Measurements from ENCODE around the gene SLC25A10.
"Not testable (repeated sequence)": the region's sequence is repeated elsewhere in the genome, so short reads cannot be mapped to it uniquely, and the experiment has no call there.

The SLC25A10 gene

DNA sequence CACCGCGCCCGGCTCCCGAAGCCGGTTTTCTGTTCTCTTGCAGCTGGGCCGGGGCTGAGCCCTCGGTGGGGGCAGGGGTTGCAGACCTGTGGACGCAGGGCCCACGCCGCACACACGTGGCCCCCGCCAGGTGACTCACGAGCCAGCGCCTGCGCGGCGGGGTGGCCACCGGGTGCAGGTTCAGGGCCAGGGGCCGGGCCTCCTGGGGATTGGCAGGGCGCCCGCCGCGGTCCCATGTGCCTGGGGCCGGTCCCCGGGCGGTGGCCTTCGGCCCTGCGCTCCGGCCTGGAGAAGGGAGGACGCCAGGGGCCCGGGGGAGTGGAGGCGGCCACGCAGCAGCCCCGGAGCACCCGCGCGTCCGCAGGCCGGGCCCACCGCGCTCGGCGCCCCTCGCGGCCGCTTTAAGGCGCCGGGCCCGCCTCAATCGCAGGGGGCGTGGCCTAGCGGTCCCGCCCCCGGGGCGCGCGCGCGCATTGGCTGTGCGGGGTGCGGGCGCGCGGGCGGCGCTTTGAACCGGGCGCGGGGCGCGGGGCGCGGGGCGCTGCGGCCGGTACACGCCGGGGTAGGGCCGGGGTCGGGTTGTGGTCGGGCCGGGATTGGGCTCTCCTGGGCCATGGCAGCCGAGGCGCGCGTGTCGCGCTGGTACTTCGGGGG, at the start of gene SLC25A10:
TSS of gene SLC25A10 (plus strand) at position 471 of the 654 bp plus-strand sequence. CDS start at position 614, 143 bp downstream.
- peak; percentile 92 for DNase-seq (ENCODE audit: low spot score)

DNA sequence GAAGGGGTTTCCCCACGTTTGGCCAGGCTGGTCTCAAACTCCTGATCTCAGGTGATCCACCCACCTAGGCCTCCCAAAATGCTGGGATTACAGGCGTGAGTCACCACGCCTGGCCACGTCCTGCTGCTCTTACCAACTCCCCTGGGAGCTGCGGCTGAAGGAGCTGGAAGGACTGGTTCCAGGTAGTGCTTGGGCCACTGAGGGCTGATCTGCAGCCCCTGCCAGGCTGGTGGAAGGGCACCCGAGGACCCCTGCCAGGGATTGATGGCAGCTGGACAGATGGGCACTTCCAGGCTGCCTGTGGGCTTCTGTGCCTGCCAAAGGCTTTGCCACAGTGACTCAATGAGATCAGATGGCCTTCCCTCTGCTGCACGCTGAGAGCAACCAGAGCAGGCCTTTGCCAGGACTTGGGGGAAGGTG, 48.0 kb upstream of the SLC25A10 start:
- DNase-seq (ENCODE audit: low spot score) = no peak

DNA sequence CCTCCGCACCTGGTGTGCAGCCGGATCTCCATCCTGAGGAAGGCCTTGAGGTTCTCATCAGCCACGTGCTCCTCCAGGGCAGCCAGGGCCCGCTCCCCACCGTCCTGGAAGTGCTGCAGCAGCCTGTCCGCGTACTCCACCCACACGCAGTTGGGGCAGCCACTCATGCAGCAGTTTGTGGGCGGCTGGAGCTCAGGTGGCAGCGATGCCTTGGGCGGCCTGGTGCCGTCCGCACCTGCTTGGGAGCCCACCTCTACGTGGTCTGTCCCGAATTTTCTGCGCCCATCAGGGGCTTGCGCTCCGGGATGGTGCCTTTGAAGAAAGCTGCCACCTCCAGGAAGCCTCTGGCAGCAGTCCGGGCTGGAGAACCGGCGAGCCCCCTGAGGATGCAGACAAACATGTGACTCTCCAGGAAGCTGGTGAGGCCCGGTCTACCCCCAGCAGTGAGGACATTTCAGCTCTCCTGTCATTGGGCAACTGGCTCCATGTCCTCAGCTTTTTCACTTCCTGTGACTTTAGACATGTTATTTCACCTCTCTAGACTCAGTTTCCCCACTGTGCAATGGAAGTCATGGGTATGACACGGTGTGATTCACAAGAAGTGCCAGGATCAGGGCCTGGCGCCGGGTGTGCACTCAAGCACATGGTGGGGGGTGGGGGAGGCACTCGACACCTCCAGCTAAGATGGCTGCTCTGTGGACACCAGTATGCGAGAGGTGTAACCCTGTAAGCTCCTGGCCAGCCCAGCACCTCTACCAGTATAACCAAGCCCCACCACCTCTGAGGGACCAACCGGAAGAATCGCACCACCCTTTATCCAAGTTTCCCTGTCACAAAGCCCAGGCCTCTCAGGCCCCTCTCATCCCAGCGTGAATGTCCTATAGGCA, 46.6 kb upstream of the SLC25A10 start:
- DNase-seq (ENCODE audit: low spot score) = no peak

GRCh38 chr17:81666092-81666341, 46.1 kb upstream of the SLC25A10 start:
- DNase-seq (ENCODE audit: low spot score) = no peak

DNA sequence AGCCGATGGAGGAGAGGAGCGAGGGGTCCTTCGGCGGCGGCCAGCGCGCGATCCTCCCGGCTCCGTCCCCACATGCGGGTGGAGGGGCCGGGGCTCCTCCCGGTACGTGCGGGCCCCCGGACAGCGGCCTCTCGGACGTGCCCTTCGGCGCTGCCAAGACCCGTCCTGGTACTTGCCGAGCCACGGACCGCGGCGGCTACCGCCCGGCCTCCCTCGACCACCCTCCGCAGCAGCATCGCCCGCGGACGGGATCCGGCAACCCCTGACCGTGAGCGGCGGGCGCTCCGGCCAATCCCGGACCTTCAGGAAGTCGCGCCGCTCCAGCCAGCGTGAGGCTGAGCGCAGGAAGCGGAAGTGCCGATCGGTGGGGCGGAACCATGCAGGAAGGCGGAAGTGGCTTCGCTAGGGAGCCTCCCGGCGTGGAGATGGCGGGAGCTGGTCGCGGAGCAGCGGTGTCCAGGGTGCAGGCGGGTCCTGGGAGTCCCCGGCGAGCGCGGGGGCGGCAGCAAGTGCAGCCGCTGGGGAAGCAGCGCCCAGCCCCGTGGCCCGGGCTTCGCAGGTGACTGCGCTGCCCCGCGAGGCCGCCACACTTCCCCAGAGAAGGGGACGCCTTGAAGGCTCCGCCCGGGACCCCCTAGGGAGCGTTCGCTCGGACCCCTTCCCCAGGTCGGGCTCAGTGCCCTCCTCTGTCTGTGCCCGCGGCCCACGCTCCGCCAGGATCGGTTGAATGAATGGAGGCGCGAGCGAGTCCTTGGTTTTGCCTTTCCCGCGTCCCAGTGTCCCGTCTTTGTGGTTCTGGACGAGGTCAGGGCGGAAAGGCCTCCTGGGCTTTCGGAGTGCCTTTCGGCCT, 45.5 kb upstream of the SLC25A10 start, which contains the start of the genes CCDC137 and OXLD1:
TSS of gene CCDC137 (plus strand) at position 396 of the 850 bp plus-strand sequence. CDS start at position 426, 30 bp downstream.
TSS of gene OXLD1 (minus strand) at position 264 of the 850 bp plus-strand sequence. CDS start at position 236, 28 bp downstream.
- DNase-seq (ENCODE audit: low spot score) = peak; percentile 95

DNA sequence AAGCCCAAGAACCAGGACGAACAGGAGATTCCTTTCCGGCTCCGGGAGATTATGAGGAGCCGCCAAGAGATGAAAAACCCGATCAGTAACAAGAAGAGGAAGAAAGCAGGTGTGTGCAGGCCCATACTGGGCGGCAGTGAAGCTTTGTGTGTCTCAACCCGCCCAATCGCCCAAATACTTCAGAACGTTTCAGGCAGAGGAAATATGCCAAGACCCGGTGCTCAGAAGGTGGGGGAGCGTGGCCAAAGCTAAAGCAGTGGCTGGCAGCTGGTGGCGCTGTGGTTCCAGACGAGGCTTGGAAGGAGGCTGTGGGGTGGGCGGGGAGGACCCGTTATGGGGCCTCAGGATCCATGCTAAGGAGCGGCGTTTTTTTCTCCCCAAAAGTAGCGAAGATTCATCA, 44.3 kb upstream of the SLC25A10 start:
- DNase-seq (ENCODE audit: low spot score) = no peak

- DNase-seq (ENCODE audit: low spot score) = no peak
Observed at GRCh38 chr17:81672504-81672903, 39.6 kb upstream of the SLC25A10 start.

DNA sequence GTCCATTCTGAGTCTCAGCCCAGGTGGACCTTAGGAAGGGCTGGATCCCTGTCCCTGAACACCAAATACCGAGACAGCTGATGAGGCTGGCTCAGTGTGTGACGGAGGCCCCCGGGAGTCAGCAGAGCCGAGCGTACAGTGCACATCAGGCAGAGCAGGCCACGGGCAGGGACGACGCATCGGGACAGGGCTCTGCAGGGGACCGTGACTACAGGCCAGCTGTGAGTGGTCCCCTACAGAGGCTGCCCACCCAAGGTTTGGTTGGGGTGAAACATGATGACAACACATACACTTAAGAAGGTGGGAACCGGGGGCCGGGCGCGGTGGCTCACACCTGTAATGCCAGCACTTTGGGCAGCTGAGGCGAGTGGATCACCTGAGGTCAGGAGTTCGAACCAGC, 39.1 kb upstream of the SLC25A10 start:
- DNase-seq (ENCODE audit: low spot score) = no peak

DNA sequence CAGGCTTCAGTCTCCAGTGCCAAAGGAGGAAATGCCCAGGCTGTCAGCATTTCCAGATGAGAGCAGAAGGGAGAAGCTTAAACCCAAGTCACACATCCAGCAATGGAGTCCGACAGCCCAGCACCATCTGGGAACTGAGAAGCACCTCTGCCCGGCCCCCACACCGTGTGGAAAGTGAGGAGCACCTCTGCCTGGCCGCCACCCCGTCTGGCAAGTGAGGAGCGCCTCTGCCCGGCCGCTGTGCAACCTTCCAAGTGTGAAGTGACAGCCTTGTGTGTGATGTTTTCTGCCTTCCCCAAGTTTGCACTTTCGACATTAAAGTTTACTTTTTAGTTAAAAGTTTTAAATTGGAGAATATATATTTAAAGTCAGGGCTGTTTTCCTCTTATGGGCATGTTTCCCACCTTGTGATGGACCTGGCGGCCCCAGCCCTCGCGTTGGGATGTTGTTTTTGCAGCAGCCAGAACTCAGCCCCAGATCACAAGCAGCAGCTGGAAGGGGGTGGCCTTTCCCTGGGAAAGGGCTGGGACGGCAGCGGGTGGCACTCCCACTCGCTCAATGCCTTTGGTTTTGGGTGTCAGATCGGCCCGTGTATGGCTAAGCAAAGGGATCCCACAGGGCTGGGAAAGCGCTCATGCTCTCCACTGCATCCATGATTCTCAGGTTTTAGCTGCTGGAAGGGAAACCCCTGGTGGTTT, 38.4 kb upstream of the SLC25A10 start:
- no peak for DNase-seq (ENCODE audit: low spot score)

- DNase-seq (ENCODE audit: low spot score) = not testable (repeated sequence)
Observed at GRCh38 chr17:81675515-81676221, 36.4 kb upstream of the SLC25A10 start.

DNA sequence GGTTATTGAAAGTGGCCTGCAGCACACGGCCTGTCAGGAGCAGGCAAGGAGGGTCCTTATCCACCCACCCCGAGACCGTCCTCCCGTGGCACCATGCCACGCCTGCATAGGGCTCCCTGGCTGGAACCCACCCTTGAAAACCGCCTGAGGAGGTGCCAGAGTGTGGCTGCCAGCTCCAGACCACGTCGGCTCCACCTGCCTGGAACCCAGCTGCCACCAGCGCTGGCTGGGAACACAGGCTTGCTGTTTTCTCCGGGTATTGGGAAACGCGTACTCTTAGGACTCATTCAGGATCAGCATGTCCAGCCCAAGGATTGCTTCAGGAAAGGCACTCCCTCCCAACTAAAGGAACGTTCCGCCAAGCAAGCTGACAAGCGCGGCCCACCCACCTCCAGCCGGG, 35.2 kb upstream of the SLC25A10 start:
- no peak for DNase-seq (ENCODE audit: low spot score)

DNA sequence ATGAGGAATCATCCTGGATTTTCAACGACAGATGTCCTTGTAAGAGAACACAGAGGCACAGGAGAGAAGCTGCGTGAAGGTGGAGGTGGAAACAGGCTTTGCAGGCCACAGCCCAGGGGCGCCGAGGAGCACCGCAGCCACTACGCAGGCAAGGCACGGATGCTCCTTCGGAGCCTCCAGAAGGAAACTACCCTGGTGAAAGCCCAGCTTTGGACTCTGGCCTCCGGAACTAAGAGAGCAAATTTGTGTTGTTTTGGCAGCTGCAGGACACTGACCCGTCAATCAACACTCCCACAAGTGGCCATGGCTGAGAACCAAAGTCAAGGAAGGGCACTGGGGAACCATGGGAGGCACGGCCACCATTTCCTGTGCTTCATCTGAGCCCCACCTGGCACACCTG, 31.9 kb upstream of the SLC25A10 start:
- DNase-seq (ENCODE audit: low spot score) = no peak

DNA sequence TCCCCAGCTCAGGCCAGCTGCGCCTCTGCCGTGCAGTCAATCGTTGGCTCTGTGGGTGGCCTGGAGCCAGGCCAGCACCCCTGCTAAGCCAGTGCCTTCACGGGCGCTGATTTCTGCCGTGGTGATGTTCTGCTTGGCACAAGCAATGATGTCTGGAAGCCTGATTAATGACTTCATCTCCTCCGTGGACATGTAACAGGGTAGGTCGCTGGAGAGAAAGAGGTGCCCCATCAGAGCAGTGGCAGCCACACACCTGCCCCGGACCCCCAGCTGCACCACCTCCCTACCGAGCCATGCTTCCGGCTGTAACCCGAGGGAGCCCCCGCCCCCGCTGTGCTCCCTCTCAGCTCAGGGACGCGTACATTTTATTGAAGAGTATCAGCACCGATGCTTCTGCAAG, 30.4 kb upstream of the SLC25A10 start:
- DNase-seq (ENCODE audit: low spot score) = no peak

GRCh38 chr17:81682565-81683207, 29.4 kb upstream of the SLC25A10 start:
- DNase-seq (ENCODE audit: low spot score) = no peak

DNA sequence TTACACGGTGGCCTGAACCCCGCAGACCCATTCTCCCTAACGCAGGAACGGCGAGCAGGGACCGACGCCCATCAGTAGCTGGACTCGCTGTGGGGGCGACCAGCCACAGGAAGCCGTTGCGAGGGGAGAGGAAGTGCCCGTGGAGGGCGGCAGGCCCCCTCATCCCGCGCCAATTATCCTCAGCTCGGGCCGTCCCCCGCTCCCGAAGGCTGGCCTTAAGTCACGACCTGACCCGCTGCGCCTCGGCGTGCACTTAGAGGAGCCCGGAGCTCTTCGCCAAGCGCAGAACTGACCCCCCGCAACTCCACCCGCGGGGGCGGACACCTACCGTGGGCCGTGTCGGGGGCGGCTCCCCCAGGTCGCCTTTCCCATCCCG, 28.9 kb upstream of the SLC25A10 start:
- DNase-seq (ENCODE audit: low spot score) = no peak

DNA sequence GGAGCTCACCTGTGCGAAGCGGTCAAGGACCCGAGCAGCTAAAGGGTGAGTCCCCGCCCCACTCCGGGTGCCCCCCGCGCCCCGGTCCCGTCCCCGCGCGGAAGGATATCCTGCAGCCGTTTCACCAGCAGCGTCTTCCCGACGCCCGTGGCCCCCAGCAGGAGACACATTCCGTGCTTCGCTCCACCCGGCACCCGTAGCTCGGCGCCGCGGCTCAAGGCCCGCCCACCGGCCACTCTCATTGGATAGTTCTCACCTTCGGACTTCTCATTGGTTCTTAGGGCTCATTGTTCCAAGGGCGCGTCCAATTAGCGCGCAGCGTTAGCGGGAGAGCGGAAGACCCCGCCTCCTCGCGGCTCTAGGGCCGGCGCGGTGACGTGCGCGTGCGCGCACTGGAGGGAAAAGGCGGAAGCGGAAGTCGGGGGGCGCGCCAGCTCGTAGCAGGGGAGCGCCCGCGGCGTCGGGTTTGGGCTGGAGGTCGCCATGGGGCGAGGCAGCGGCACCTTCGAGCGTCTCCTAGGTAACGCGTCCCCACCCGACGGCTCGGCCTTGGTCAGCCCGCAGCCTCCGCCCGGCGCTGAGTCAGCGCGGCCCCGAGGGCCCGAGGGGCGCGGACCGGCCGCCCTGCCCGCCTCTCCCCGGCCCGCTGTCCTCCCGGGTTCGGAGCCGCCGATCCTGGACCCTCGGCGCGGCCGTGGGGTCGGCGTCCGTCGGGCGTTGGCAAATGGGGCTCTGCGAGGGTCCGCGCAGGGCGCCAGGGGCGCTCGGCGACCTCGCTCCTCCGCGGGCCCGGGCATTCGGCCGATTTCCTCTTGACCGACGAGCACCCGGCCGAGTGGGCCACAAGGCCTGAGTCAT, 28.3 kb upstream of the SLC25A10 start, which contains the start of the genes ARL16 and HGS:
TSS of gene ARL16 (minus strand) at position 214 of the 858 bp plus-strand sequence. CDS start at position 170, 44 bp downstream.
TSS of gene HGS (plus strand) at position 428 of the 858 bp plus-strand sequence. CDS start at position 484, 56 bp downstream.
- DNase-seq (ENCODE audit: low spot score) = peak; percentile 100

DNA sequence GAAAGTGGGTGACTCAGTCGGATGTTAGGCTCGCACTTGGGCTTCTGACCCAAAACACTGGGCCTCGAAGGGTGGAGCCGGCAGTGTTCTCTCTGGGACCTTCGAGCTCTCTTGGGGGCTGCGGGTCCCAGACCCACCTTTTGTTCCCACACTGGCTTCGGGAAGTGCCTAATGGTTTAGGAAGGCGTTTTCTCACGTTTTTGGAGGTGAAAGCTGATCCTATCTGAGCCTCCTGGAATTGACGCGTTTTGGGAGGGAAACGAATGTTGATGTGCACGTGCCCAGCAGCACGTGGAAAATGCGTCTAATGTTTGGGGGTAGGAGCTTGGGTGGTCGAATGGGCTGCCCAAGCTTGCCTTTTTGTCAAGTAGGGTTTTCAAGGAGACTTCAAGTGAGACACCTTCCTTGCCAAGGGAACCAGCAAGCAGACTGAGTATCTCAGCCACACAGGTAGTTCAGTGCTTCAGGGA, 27.6 kb upstream of the SLC25A10 start:
- no peak for DNase-seq (ENCODE audit: low spot score)

DNA sequence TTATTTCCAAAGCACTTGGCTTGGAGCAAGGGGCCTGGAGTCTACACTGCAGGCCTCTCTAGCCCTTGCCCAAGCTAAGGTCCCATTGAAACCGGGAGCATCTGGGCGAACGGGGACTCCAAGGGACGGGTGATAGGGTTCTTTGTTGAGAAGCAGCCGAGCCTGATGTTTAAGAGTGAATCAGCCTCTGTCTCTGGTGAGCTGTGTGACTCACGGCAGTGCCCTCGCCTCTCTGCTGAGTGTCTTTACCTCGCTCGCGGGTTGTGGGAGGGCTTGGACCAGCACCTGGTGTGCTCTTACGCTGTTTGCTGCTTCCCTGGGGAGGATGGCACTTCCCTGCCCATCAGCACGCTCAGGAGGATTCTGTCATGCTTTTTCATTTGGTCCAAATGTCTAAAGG, 27.0 kb upstream of the SLC25A10 start:
- no peak for DNase-seq (ENCODE audit: low spot score)

DNA sequence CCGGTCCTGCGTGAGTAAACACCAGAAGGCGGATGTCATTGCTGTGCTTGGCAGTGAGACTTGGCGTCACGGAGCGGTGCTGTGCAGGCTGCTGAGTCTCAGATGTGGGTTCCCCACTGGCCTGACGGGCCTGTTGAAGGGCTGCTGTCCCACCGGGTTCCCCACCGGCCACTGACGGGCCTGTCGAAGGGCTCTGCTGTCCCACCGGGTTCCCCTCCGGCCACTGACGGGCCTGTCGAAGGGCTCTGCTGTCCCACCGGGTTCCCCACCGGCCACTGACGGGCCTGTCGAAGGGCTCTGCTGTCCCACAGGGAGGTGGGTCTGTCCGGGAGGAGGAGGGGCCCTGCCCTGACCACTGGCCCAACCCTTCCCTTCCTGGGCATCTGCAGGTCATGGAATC, 25.5 kb upstream of the SLC25A10 start:
- DNase-seq (ENCODE audit: low spot score) = no peak

All from germinal center (tissue), 1 donor.